GM12878 (cell line): ENCODE results near the gene ABCB8. TPM values are rescaled to one million over a fixed set of nuclear protein-coding genes. Genes with fewer than 3 reads are reported as not detected.

ENCODE experiments used
- ATAC-seq: fragments of 200-7000 bp; cut with Tn5 transposase; 3 replicates; pipeline ENCODE4 v1.9.1; 2020; ENCODE audit warnings: mild to moderate bottlenecking, moderate library complexity
- BruUV-seq: library from RNA; stranded (reverse); fragments of 400-500 nt; replicated peaks from 2 replicates; lab custom pipeline; 2021; lab: Mats Ljungman, UMichigan
- CTCF ChIA-PET: fragments of 300-600 bp; sonication (Branson Sonifier 250); formaldehyde crosslinking; extraction: SDS; loops from one replicate; lab custom pipeline; 2021; ENCODE audit warnings: inconsistent platforms; lab: Yijun Ruan, JAX
- POLR2A ChIA-PET: fragments of 350-600 bp; formaldehyde crosslinking; extraction: SDS; loops from one replicate; lab custom pipeline; 2021; ENCODE audit warnings: inconsistent platforms; lab: Charles Lee
- RAD21 ChIA-PET: fragments of 300-600 bp; sonication (Branson Sonifier 250); formaldehyde crosslinking; loops from one replicate; lab custom pipeline; 2023; ENCODE audit warnings: antibody characterized with exemption; ENCODE audit not compliant: unreplicated experiment; lab: Charles Lee
- SMC1A ChIA-PET: fragments of 300-600 bp; sonication (Branson Sonifier 250); formaldehyde crosslinking; loops from one replicate; lab custom pipeline; 2023; ENCODE audit not compliant: unreplicated experiment, uncharacterized antibody; lab: Charles Lee
- DNase-seq: peaks from one replicate; pipeline ENCODE4 v3.0.0-alpha.2; 2011; ENCODE audit warnings: low read depth, low spot score
- FAIRE-seq: peaks from 3 replicates; lab custom pipeline; 2011; peaks lifted over from hg19 to GRCh38; lab: Jason Lieb, UNC
- H2AFZ ChIP-seq: 2 replicates; pipeline ENCODE4 v1.6.0; 2011; ENCODE audit warnings: low read depth, low read length, control low read depth; ENCODE audit not compliant: control insufficient read depth
- H3K27ac ChIP-seq: 2 replicates; pipeline ENCODE4 v1.5.1; 2011; ENCODE audit warnings: control low read depth; ENCODE audit not compliant: control insufficient read depth, insufficient read depth
- H3K27me3 ChIP-seq, 2 experiments: replicated peaks in 1 of 2; 2 replicates each; pipeline versions ENCODE4 v1.6.0 to v1.6.1; 2011; ENCODE audit warnings: low read length in 1 of 2; ENCODE audit not compliant: control insufficient read depth in 2 of 2, insufficient read depth in 2 of 2
- H3K36me3 ChIP-seq, 2 experiments: 2 replicates each; pipeline ENCODE4 v1.5.1; 2011; ENCODE audit warnings: low read length in 1 of 2; ENCODE audit not compliant: control insufficient read depth in 2 of 2, insufficient read depth in 2 of 2
- H3K4me1 ChIP-seq: 2 replicates; pipeline ENCODE4 v1.6.1; 2011; ENCODE audit warnings: mild to moderate bottlenecking, low read length, moderate library complexity, mixed read lengths; ENCODE audit not compliant: control insufficient read depth, insufficient read depth
- H3K4me2 ChIP-seq: 2 replicates; pipeline ENCODE4 v1.6.0; 2011; ENCODE audit warnings: control low read depth; ENCODE audit not compliant: control insufficient read depth, insufficient read depth
- H3K4me3 ChIP-seq: fragments of 200-600 bp; sonication (generic); 2 replicates; pipeline ENCODE4 v1.5.1; 2016
- H3K79me2 ChIP-seq: 2 replicates; pipeline ENCODE4 v1.6.0; 2011; ENCODE audit warnings: low read length; ENCODE audit not compliant: control insufficient read depth, insufficient read depth
- H3K9ac ChIP-seq: 2 replicates; pipeline ENCODE4 v1.8.0; 2011; ENCODE audit warnings: low read length, control low read depth, mixed read lengths; ENCODE audit not compliant: control insufficient read depth, insufficient read depth
- H3K9me3 ChIP-seq: replicated peaks from 3 replicates; pipeline ENCODE4 v1.5.1; 2011; ENCODE audit warnings: mild to moderate bottlenecking, low read length; ENCODE audit not compliant: control insufficient read depth, insufficient read depth
- H4K20me1 ChIP-seq: 2 replicates; pipeline ENCODE4 v1.6.0; 2011; ENCODE audit not compliant: control insufficient read depth, insufficient read depth
- BHLHE40 ChIP-seq, 2 experiments: fragments of 450-650 bp in 1 of 2; IDR thresholded peaks; 2 replicates each; pipeline ENCODE4 v1.6.1; 2011 to 2017; ENCODE audit warnings: low read depth in 2 of 2, borderline replicate concordance in 1 of 2, improper control_type of control experiment in 1 of 2, low read length in 1 of 2, mild to moderate bottlenecking in 1 of 2
- CHD1 ChIP-seq: IDR thresholded peaks from 2 replicates; pipeline ENCODE4 v1.6.1; 2012; ENCODE audit warnings: low read depth, low read length, improper control_type of control experiment
- CHD2 ChIP-seq: IDR thresholded peaks from 2 replicates; pipeline ENCODE4 v1.6.1; 2011; ENCODE audit warnings: low read depth, low read length, improper control_type of control experiment, borderline replicate concordance
- GATAD2B ChIP-seq: fragments of 450-650 bp; conservative IDR thresholded peaks from 2 replicates; pipeline ENCODE4 v1.6.1; 2017; ENCODE audit warnings: low read depth, mild to moderate bottlenecking, moderate library complexity
- IKZF1 ChIP-seq: fragments of 450-650 bp; conservative IDR thresholded peaks from 2 replicates; pipeline ENCODE4 v1.6.1; 2017; ENCODE audit warnings: antibody characterized with exemption, mild to moderate bottlenecking
- PBX3 ChIP-seq: IDR thresholded peaks from 2 replicates; pipeline ENCODE4 v1.6.1; 2011; ENCODE audit warnings: mild to moderate bottlenecking, low read depth, low read length, moderate library complexity; ENCODE audit not compliant: insufficient replicate concordance
- WGBS: methylation state at CpG from one replicate; pipeline ENCODE4 v1.1.6; 2016; ENCODE audit warnings: low lambda C conversion rate; ENCODE audit not compliant: insufficient replicate concordance, insufficient coverage; ENCODE audit errors: missing lambda C conversion rate; 5-methylcytosine and 5-hydroxymethylcytosine counted together
- in situ Hi-C: fragments of 300-500 bp; cut with MboI; formaldehyde crosslinking; loops from 9 replicates; pipeline ENCODE4 v1.14.3; 2018; ENCODE audit warnings: mixed read lengths
- intact Hi-C: fragments of 100-400 bp; cut with micrococcal nuclease; formaldehyde crosslinking; loops from one replicate; pipeline ENCODE4 v1.14.2; 2022; ENCODE audit not compliant: unreplicated experiment
- polyA plus RNA-seq, 11 experiments: library from polyadenylated mRNA; depleted of rRNA in 4 of 11; unstranded in 6 of 11; stranded (reverse) in 5 of 11; fragments of >200 nt; fragmentation: Nextera tagmentation in 4 of 11; fragmentation: Illumina TruSeq in 1 of 11; extraction: Ambion mirVana in 4 of 11; extraction: Trizol in 1 of 11; gene quantifications; 1 replicate in 1 of 11; 2 replicates in 10 of 11; pipeline versions ENCODE4 v1.2.1 to v1.2.3, GENCODE V29; 2011 to 2016; ENCODE audit warnings: inconsistent platforms in 2 of 11, missing spikeins in 2 of 11, low read depth in 1 of 11
- total RNA-seq, 4 experiments: library from RNA; depleted of rRNA in 3 of 4; stranded (reverse); fragments of >200 nt in 3 of 4; fragmentation: Illumina TruSeq in 1 of 4; extraction: Trizol in 1 of 4; gene quantifications; 2 replicates each; pipeline versions ENCODE4 v1.2.1 to v1.2.3, GENCODE V29; 2013 to 2021
- TF ChIP-seq, protein P1 (sequence below): fragments of 450-650 bp; IDR thresholded peaks from 2 replicates; pipeline ENCODE4 v1.6.1; 2017; ENCODE audit warnings: mild to moderate bottlenecking, moderate library complexity
- TF ChIP-seq, protein P2 (sequence below), 3 experiments: IDR thresholded peaks in 2 of 3; conservative IDR thresholded peaks in 1 of 3; 2 replicates each; pipeline ENCODE4 v1.5.1; 2011; ENCODE audit warnings: low read depth in 3 of 3, low read length in 3 of 3, mild to moderate bottlenecking in 3 of 3, control low read depth in 2 of 3, moderate library complexity in 2 of 3, inconsistent platforms in 1 of 3, mixed read lengths in 1 of 3; ENCODE audit not compliant: control insufficient read depth in 2 of 3, insufficient read depth in 1 of 3; ENCODE audit errors: extremely low read depth in 1 of 3

The ABCB8 gene
- total and polyA plus RNA-seq, 10 of the 15 experiments (the other 5 are each of a cell fraction or from before 2014, with no cell fraction given): 0.77 to 34.8 (median 18.9) TPM

GRCh38 chr7:151060416-151061212, 32.4 kb downstream of the ABCB8 start:
- intact Hi-C loops: no loop called here
- CTCF ChIA-PET: interaction anchor here (0.6 to 1.8 kb wide), 9 partner anchors 17 to 274 kb away, joined by 3 to 8 read pairs (median 4); no protein-coding TSS in a partner anchor
- Histone ChIP-seq H3K4me3 (peak overlapping the region; percentile 99), H3K79me2 (peaks cover 21% of the 10 kb centered on the region), H2AFZ (no peak overlapping the region), H3K4me2 (peak overlapping the region; percentile 96), H4K20me1 (no peaks in the 10 kb centered on the region)
- SMC1A ChIA-PET: interaction anchor here (0.7 kb wide), 1 partner anchor 24 kb away, joined by 3 read pairs; no protein-coding TSS in a partner anchor
- no peak for DNase-seq
- peak in 1 of 2 experiments; percentile 18; a peak in 1 of 4 replicates for TF ChIP-seq BHLHE40 (IDR thresholded peaks at IDR 0.05; ENCODE audit: borderline replicate concordance in 1 of 2, low read depth in 2 of 2, low read length in 1 of 2)
- TF ChIP-seq, protein P1, sequence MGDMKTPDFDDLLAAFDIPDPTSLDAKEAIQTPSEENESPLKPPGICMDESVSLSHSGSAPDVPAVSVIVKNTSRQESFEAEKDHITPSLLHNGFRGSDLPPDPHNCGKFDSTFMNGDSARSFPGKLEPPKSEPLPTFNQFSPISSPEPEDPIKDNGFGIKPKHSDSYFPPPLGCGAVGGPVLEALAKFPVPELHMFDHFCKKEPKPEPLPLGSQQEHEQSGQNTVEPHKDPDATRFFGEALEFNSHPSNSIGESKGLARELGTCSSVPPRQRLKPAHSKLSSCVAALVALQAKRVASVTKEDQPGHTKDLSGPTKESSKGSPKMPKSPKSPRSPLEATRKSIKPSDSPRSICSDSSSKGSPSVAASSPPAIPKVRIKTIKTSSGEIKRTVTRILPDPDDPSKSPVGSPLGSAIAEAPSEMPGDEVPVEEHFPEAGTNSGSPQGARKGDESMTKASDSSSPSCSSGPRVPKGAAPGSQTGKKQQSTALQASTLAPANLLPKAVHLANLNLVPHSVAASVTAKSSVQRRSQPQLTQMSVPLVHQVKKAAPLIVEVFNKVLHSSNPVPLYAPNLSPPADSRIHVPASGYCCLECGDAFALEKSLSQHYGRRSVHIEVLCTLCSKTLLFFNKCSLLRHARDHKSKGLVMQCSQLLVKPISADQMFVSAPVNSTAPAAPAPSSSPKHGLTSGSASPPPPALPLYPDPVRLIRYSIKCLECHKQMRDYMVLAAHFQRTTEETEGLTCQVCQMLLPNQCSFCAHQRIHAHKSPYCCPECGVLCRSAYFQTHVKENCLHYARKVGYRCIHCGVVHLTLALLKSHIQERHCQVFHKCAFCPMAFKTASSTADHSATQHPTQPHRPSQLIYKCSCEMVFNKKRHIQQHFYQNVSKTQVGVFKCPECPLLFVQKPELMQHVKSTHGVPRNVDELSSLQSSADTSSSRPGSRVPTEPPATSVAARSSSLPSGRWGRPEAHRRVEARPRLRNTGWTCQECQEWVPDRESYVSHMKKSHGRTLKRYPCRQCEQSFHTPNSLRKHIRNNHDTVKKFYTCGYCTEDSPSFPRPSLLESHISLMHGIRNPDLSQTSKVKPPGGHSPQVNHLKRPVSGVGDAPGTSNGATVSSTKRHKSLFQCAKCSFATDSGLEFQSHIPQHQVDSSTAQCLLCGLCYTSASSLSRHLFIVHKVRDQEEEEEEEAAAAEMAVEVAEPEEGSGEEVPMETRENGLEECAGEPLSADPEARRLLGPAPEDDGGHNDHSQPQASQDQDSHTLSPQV: no peak
- no peak for TF ChIP-seq PBX3
- TF ChIP-seq, protein P2, sequence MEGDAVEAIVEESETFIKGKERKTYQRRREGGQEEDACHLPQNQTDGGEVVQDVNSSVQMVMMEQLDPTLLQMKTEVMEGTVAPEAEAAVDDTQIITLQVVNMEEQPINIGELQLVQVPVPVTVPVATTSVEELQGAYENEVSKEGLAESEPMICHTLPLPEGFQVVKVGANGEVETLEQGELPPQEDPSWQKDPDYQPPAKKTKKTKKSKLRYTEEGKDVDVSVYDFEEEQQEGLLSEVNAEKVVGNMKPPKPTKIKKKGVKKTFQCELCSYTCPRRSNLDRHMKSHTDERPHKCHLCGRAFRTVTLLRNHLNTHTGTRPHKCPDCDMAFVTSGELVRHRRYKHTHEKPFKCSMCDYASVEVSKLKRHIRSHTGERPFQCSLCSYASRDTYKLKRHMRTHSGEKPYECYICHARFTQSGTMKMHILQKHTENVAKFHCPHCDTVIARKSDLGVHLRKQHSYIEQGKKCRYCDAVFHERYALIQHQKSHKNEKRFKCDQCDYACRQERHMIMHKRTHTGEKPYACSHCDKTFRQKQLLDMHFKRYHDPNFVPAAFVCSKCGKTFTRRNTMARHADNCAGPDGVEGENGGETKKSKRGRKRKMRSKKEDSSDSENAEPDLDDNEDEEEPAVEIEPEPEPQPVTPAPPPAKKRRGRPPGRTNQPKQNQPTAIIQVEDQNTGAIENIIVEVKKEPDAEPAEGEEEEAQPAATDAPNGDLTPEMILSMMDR (IDR thresholded peaks at IDR 0.05 in 2 of 3, conservative IDR thresholded peaks at IDR 0.05 in 1 of 3; ENCODE audit: control insufficient read depth in 2 of 3, extremely low read depth in 1 of 3, insufficient read depth in 1 of 3, low read depth in 3 of 3, low read length in 3 of 3): peak in 1 of 3 experiments; percentile 6; a peak in 1 of 6 replicates
- no peak for TF ChIP-seq CHD1
- TF ChIP-seq CHD2: peak; percentile 53; the same call in 1 of the 2 replicates
- TF ChIP-seq GATAD2B: 0 out of 2 replicates have a peak, but pooled peaks have one; percentile 22
- TF ChIP-seq IKZF1: peak; percentile 19; the same call in 1 of the 2 replicates
- TF ChIP-seq, all 136 proteins: peak for 5
- Histone ChIP-seq H3K27me3 (no peaks in the 10 kb centered on the region), H3K4me1 (peaks cover 24% of the 10 kb centered on the region), H3K9me3 (no peaks in the 10 kb centered on the region), H3K27ac (peak overlapping the region; percentile 52), H3K9ac (peak overlapping the region; percentile 86), H3K36me3 (peaks cover 0 to 3% of the 10 kb centered on the region in 2 experiments; a peak in 3 of 4 replicates)
- ChIA-PET POLR2A (interaction anchor here (0.7 kb wide), 1 partner anchor 25 kb away, joined by 3 read pairs; no protein-coding TSS in a partner anchor), RAD21 (interaction anchor here (0.6 to 1.4 kb wide), 3 partner anchors 29 to 50 kb away, joined by 3 to 4 read pairs (median 3); no protein-coding TSS in a partner anchor)
- TSS peak; percentile 57 for BruUV-seq
- no peak for FAIRE-seq
- WGBS: 18% methylated on average over 20 of the region's 21 CpGs
- in situ Hi-C loops: no loop called here
- peak; percentile 3; the same call in 2 of the 3 replicates for ATAC-seq
